22Rv1 (cell line): ENCODE data around the gene GZMM.

ENCODE experiments used
- ZFX ChIP-seq: fragments of 450-650 bp; IDR thresholded peaks from 2 replicates; pipeline ENCODE4 v1.6.1; 2017; ENCODE audit warnings: antibody characterized with exemption, borderline replicate concordance
- TF ChIP-seq, protein P1 (sequence below): fragments of 450-650 bp; IDR thresholded peaks from 2 replicates; pipeline ENCODE4 v1.5.1; 2017; ENCODE audit warnings: mild to moderate bottlenecking

DNA sequence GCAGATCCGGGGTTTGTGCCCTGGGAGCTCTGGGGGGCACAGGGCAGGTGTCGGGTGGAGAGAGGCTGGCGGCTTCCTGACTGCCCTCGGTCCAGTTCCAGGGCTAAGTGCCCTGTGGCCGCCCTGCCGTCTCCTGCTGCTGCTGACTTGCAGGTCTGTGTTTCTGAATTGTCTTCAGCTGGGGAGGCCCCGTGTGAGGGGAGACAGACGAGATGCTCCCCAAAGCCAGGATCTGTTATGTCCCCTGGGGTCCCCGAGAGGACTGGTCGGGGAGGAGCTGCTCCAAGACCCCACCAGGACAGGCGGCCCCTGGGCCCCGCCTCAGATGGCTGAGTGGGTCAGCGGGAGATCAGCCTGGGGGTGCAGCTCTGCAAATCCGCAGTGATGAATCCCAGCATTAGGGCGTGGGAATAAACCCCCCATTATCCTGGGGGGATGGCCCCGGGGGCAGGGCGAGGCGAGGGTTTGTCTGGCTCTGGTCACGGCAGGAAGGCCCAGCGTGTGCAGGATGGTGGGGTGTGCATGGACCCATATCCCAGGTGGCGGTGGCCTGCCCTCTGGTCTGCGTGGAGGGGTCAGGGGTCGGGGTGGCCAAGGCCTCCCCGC, 50.5 kb downstream of the GZMM start:
- TF ChIP-seq, protein P1, sequence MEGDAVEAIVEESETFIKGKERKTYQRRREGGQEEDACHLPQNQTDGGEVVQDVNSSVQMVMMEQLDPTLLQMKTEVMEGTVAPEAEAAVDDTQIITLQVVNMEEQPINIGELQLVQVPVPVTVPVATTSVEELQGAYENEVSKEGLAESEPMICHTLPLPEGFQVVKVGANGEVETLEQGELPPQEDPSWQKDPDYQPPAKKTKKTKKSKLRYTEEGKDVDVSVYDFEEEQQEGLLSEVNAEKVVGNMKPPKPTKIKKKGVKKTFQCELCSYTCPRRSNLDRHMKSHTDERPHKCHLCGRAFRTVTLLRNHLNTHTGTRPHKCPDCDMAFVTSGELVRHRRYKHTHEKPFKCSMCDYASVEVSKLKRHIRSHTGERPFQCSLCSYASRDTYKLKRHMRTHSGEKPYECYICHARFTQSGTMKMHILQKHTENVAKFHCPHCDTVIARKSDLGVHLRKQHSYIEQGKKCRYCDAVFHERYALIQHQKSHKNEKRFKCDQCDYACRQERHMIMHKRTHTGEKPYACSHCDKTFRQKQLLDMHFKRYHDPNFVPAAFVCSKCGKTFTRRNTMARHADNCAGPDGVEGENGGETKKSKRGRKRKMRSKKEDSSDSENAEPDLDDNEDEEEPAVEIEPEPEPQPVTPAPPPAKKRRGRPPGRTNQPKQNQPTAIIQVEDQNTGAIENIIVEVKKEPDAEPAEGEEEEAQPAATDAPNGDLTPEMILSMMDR, result no peak
- TF ChIP-seq ZFX, result no peak
